Smooth muscle cell (in vitro differentiated cells): ENCODE results near the gene FAM110D. TPM values are rescaled to one million over a fixed set of nuclear protein-coding genes. Genes with fewer than 3 reads are reported as not detected.

Experiments used
- DNase-seq: peaks from one replicate; lab custom pipeline; 2025; ENCODE audit not compliant: unreplicated experiment; lab: John Stamatoyannopoulos, UW
- H2AFZ ChIP-seq: fragments of 200-600 bp; sonication (generic); 2 replicates; pipeline ENCODE4 v1.6.0; 2016; ENCODE audit warnings: antibody characterized with exemption, low read depth, mild to moderate bottlenecking
- H3F3A ChIP-seq: fragments of 200-600 bp; sonication (generic); 2 replicates; pipeline ENCODE4 v1.6.0; 2017; ENCODE audit warnings: antibody characterized with exemption, low read depth
- H3K27ac ChIP-seq: fragments of 200-600 bp; sonication (generic); 2 replicates; pipeline ENCODE4 v1.5.1; 2016; ENCODE audit warnings: low read depth, mild to moderate bottlenecking
- H3K27me3 ChIP-seq: fragments of 200-600 bp; sonication (generic); 2 replicates; pipeline ENCODE4 v1.6.1; 2016; ENCODE audit warnings: low read depth, mild to moderate bottlenecking
- H3K36me3 ChIP-seq: fragments of 200-600 bp; sonication (generic); 2 replicates; pipeline ENCODE4 v1.5.1; 2016; ENCODE audit warnings: low read depth
- H3K4me1 ChIP-seq: fragments of 200-600 bp; sonication (generic); 2 replicates; pipeline ENCODE4 v1.5.1; 2016; ENCODE audit warnings: low read depth
- H3K4me2 ChIP-seq: fragments of 200-600 bp; sonication (generic); 2 replicates; pipeline ENCODE4 v1.6.0; 2016; ENCODE audit warnings: mild to moderate bottlenecking
- H3K4me3 ChIP-seq: fragments of 200-600 bp; sonication (generic); 2 replicates; pipeline ENCODE4 v1.5.1; 2016; ENCODE audit warnings: mild to moderate bottlenecking
- H3K79me2 ChIP-seq: fragments of 200-600 bp; sonication (generic); 2 replicates; pipeline ENCODE4 v1.6.0; 2016; ENCODE audit warnings: low read depth, mild to moderate bottlenecking
- H3K9ac ChIP-seq: fragments of 200-600 bp; sonication (generic); 2 replicates; pipeline ENCODE4 v1.6.0; 2016; ENCODE audit warnings: low read depth
- H3K9me3 ChIP-seq: fragments of 200-600 bp; sonication (generic); replicated peaks from 2 replicates; pipeline ENCODE4 v1.5.1; 2016; ENCODE audit warnings: low read depth
- H4K20me1 ChIP-seq: fragments of 200-600 bp; sonication (generic); 2 replicates; pipeline ENCODE4 v1.6.0; 2016; ENCODE audit warnings: low read depth
- WGBS: methylation state at CpG from one replicate; pipeline ENCODE4 v1.1.7; 2016; ENCODE audit warnings: low lambda C conversion rate; 5-methylcytosine and 5-hydroxymethylcytosine counted together
- polyA plus RNA-seq: library from polyadenylated mRNA; unstranded; fragments of >200 nt; fragmentation: Nextera tagmentation; extraction: Ambion mirVana; gene quantifications from 2 replicates; pipeline ENCODE4 v1.2.1, GENCODE V29; 2016
- total RNA-seq: library from RNA; depleted of rRNA; stranded (reverse); fragments of >200 nt; gene quantifications from 2 replicates; pipeline ENCODE4 v1.2.3, GENCODE V29; 2014
- TF ChIP-seq, protein P1 (sequence below): fragments of 200-600 bp; sonication (generic); IDR thresholded peaks from 2 replicates; pipeline ENCODE4 v1.5.1; 2017; ENCODE audit warnings: borderline replicate concordance, mild to moderate bottlenecking, antibody characterized with exemption; ENCODE audit not compliant: insufficient read depth, poor library complexity, severe bottlenecking

The FAM110D gene
- total and polyA plus RNA-seq, 2 experiments from 2014 or later: not detected

DNA sequence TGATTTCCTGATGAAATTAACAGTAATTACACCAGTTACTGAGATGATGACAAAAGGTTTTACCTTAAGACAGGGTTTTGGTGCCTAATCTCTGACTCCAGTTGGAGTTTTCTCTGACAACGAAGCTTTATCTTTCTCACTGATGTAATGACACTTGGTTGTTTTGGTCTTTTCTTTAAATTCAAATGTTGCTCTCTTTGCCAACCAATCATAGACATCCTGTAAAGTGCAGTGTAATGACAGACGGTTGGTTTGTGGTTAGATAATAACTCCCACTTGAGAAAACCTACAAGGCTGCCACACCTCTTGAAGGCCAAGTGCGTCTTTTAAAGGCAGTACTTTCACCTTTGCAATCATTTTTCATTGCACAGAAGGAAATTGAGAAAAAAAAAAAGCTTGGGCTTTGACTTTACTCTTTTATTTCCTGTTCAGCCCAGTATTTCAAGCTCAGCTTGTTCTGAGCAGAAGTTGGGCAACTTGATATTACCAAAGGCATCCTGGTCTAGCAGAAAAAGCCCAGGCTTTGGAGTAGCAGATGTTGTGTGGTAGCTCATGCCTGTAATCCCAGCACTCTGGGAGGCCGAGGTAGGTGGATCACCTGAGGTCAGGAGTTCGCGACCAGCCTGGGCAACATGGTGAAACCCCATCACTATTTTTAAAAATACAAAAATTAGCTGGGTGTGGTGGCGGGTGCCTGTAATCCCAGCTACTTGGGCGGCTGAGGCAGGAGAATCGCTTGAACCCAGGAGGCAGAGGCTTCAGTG is 32.4 kb upstream of the FAM110D start:
- H3K27ac ChIP-seq: no peak overlapping the region
- TF ChIP-seq, protein P1, sequence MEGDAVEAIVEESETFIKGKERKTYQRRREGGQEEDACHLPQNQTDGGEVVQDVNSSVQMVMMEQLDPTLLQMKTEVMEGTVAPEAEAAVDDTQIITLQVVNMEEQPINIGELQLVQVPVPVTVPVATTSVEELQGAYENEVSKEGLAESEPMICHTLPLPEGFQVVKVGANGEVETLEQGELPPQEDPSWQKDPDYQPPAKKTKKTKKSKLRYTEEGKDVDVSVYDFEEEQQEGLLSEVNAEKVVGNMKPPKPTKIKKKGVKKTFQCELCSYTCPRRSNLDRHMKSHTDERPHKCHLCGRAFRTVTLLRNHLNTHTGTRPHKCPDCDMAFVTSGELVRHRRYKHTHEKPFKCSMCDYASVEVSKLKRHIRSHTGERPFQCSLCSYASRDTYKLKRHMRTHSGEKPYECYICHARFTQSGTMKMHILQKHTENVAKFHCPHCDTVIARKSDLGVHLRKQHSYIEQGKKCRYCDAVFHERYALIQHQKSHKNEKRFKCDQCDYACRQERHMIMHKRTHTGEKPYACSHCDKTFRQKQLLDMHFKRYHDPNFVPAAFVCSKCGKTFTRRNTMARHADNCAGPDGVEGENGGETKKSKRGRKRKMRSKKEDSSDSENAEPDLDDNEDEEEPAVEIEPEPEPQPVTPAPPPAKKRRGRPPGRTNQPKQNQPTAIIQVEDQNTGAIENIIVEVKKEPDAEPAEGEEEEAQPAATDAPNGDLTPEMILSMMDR: no peak
- H3K9ac ChIP-seq: no peak overlapping the region
- H3F3A ChIP-seq: peaks cover 16% of the 10 kb centered on the region
- no peak overlapping the region for H3K4me2 ChIP-seq
- no peaks in the 10 kb centered on the region for H3K4me1 ChIP-seq
- no peak for DNase-seq
- no peaks in the 10 kb centered on the region for H3K27me3 ChIP-seq
- no peak overlapping the region for H3K4me3 ChIP-seq
- H4K20me1 ChIP-seq: no peaks in the 10 kb centered on the region
- no peaks in the 10 kb centered on the region for H3K9me3 ChIP-seq
- H3K36me3 ChIP-seq: no peaks in the 10 kb centered on the region
- 61% methylated on average over 9 of the region's 9 CpGs for WGBS
- H3K79me2 ChIP-seq: no peaks in the 10 kb centered on the region
- H2AFZ ChIP-seq: no peak overlapping the region

DNA sequence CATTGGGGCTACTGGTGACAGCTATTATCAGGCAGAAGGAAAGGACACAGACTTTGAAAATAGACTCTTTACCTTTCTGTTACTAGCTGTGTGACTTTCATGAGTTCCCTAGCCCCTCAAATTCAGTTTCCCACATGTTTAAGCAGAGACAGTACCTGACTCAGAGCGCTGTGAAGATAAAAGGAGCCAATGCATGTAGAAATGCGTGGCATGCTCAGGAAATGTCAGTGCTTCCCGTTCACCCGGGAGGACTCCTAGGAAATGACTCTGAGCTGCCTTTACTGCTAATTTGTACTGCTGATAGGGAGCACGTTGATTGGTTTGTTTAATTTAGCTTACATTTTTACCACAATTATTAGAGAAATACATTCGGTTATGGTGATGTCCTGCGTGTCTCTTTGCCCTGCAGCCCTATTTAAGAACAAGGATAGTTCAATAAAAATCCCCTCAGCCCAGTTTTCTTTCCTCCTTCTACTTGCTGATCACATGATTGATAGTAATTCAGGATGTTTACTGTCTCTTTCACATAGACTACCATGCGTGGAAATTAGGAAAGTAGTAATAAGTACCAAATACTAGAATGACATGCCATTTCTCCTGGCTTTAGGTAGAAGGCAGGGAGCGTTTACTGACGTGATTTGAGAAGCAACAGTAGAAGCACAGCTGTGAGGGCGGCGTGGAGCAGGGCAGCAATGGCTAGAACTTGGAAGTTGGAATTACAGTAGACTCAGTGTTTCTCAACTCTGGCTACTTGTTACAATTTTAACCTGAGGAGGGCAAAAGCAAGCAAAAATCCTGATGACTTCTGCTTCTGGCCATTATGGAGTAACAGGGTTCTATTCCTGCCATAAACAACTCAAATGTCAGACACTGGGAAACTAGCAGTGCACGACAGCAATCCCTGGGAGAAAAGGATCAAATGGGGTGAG is 31.4 kb upstream of the FAM110D start:
- no peaks in the 10 kb centered on the region for H4K20me1 ChIP-seq
- H3K79me2 ChIP-seq: no peaks in the 10 kb centered on the region
- H2AFZ ChIP-seq: no peak overlapping the region
- 66% methylated on average over 13 of the region's 13 CpGs for WGBS
- H3K9ac ChIP-seq: no peak overlapping the region
- no peaks in the 10 kb centered on the region for H3K36me3 ChIP-seq
- peaks cover 8% of the 10 kb centered on the region for H3F3A ChIP-seq
- no peak overlapping the region for H3K4me2 ChIP-seq
- H3K9me3 ChIP-seq: no peaks in the 10 kb centered on the region
- H3K27me3 ChIP-seq: no peaks in the 10 kb centered on the region
- no peak overlapping the region for H3K4me3 ChIP-seq
- TF ChIP-seq, protein P1: no peak
- no peak for DNase-seq
- H3K4me1 ChIP-seq: no peaks in the 10 kb centered on the region
- H3K27ac ChIP-seq: no peak overlapping the region

DNA sequence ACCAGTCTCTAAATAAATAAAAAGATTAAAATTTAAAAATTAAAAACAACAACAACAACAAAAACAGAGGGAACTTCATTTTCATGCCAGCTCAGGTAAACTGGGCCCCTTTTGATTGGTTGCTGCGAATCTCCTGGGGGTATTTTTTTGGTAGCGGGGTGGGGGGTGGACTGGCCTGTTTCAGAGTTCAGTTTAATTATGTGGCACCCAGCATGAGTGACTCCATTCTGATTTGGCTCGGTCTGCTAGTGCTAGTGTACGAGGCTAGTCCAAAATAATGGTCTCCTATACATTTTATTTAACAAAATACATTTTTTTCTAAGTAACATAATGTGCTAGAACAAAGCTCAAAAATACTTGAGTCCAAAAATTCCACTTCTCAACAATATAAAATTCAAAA is 29.1 kb upstream of the FAM110D start:
- no peak overlapping the region for H3K4me3 ChIP-seq
- no peaks in the 10 kb centered on the region for H3K4me1 ChIP-seq
- H3K4me2 ChIP-seq: no peak overlapping the region
- H3K27ac ChIP-seq: no peak overlapping the region
- H3K36me3 ChIP-seq: no peaks in the 10 kb centered on the region
- no peak overlapping the region for H2AFZ ChIP-seq
- TF ChIP-seq, protein P1: no peak
- 88% methylated on average over 4 of the region's 4 CpGs for WGBS
- no peak overlapping the region for H3K9ac ChIP-seq
- H4K20me1 ChIP-seq: no peaks in the 10 kb centered on the region
- no peaks in the 10 kb centered on the region for H3K27me3 ChIP-seq
- no peaks in the 10 kb centered on the region for H3F3A ChIP-seq
- DNase-seq: no peak
- H3K9me3 ChIP-seq: no peaks in the 10 kb centered on the region
- H3K79me2 ChIP-seq: no peaks in the 10 kb centered on the region
